Natural killer cell treated with Interleukin-12 subunit alpha and Interleukin-12 subunit beta and Interleukin-15 and Interleukin-18, amount 100 ng/mL, for 72 hours (primary cell): ENCODE results near the gene ORMDL3. TPM values are rescaled to one million over a fixed set of nuclear protein-coding genes. Genes with fewer than 3 reads are reported as not detected.
A peak's percentile ranks its signal among the peaks of the same experiment; 100 is the strongest.
"Not testable (repeated sequence)": the region's sequence is repeated elsewhere in the genome, so short reads cannot be mapped to it uniquely, and the experiment has no call there.

ENCODE experiments used
- ATAC-seq, 2 donors: fragments of 150-1000 bp; cut with Tn5 transposase in 1 of 2; sonication (Bioruptor Pico), chemical (Tn5 transposase) in 1 of 2; 2 replicates each; pipeline ENCODE4 v1.10.0; 2021
- DNase-seq: peaks from one replicate; pipeline ENCODE4 v3.0.0; 2022; ENCODE audit warnings: low spot score
- H3K27ac Mint-ChIP-seq, 2 donors: 1 replicate in 1 of 2; 2 replicates in 1 of 2; pipeline ENCODE4 v1.8.0; 2022; ENCODE audit warnings: mixed read lengths in 2 of 2, mild to moderate bottlenecking in 1 of 2, moderate library complexity in 1 of 2
- H3K27me3 Mint-ChIP-seq, 2 donors: 1 replicate in 1 of 2; 2 replicates in 1 of 2; pipeline ENCODE4 v1.8.0; 2022; ENCODE audit warnings: mixed read lengths in 2 of 2
- H3K36me3 Mint-ChIP-seq: one replicate; pipeline ENCODE4 v1.8.0; 2022; ENCODE audit warnings: mixed read lengths
- H3K4me1 Mint-ChIP-seq, 2 donors: 1 replicate in 1 of 2; 2 replicates in 1 of 2; pipeline ENCODE4 v1.8.0; 2022; ENCODE audit warnings: low read depth in 2 of 2, mixed read lengths in 2 of 2, mild to moderate bottlenecking in 1 of 2
- H3K4me3 Mint-ChIP-seq: one replicate; pipeline ENCODE4 v1.8.0; 2022; ENCODE audit warnings: mixed read lengths
- H3K9me3 Mint-ChIP-seq: 2 replicates; pipeline ENCODE4 v1.8.0; 2022; ENCODE audit warnings: mixed read lengths
- total RNA-seq, 2 donors: library from RNA; stranded (reverse); gene quantifications; one replicate each; pipeline ENCODE4 v1.2.3, GENCODE V29; 2022

The ORMDL3 gene
- total RNA-seq, 2 donors from 2014 or later = 94.2 to 124 TPM

GRCh38 chr17:39960524-39961041 is 33.2 kb upstream of the ORMDL3 start:
- Mint-ChIP-seq H3K4me3 (no peak overlapping the region), H3K9me3 (no peaks in the 10 kb centered on the region), H3K4me1 (peaks cover 12 to 13% of the 10 kb centered on the region in 2 donors), H3K27ac (no peak overlapping the region), H3K36me3 (no peaks in the 10 kb centered on the region), H3K27me3 (peaks cover 0 to 4% of the 10 kb centered on the region in 2 donors)
- ATAC-seq = no peak
- no peak for DNase-seq

GRCh38 chr17:39955726-39956225 is 28.4 kb upstream of the ORMDL3 start:
- Mint-ChIP-seq H3K4me3 (no peak overlapping the region), H3K27ac (no peak overlapping the region), H3K9me3 (no peaks in the 10 kb centered on the region), H3K36me3 (no peaks in the 10 kb centered on the region), H3K27me3 (no peaks in the 10 kb centered on the region), H3K4me1 (peaks cover 14 to 19% of the 10 kb centered on the region in 2 donors)
- ATAC-seq (no peak), DNase-seq (no peak)

- H3K36me3 Mint-ChIP-seq = no peaks in the 10 kb centered on the region
- H3K27me3 Mint-ChIP-seq = no peaks in the 10 kb centered on the region
- H3K4me1 Mint-ChIP-seq = peaks cover 14 to 19% of the 10 kb centered on the region in 2 donors
- H3K4me3 Mint-ChIP-seq = no peak overlapping the region
- ATAC-seq = no peak
- no peak for DNase-seq
- no peak overlapping the region for H3K27ac Mint-ChIP-seq
- no peaks in the 10 kb centered on the region for H3K9me3 Mint-ChIP-seq
These were observed 27.5 kb upstream of the ORMDL3 start for GRCh38 chr17:39954876-39955275.

- no peaks in the 10 kb centered on the region for H3K27me3 Mint-ChIP-seq
- no peaks in the 10 kb centered on the region for H3K9me3 Mint-ChIP-seq
- ATAC-seq (no peak), DNase-seq (no peak)
- H3K36me3 Mint-ChIP-seq = no peaks in the 10 kb centered on the region
- peak overlapping the region; percentile 79 for H3K4me3 Mint-ChIP-seq
- H3K4me1 Mint-ChIP-seq = peaks cover 7 to 13% of the 10 kb centered on the region in 2 donors
- peak overlapping the region; percentile 57 to 59 for H3K27ac Mint-ChIP-seq
These were observed 26.1 kb upstream of the ORMDL3 start for GRCh38 chr17:39953471-39953888.

GRCh38 chr17:39952680-39953470 is 25.5 kb upstream of the ORMDL3 start:
- ATAC-seq (peak; percentile 91 to 93), DNase-seq (peak; percentile 96)
- peak overlapping the region; percentile 57 to 59 for H3K27ac Mint-ChIP-seq
- no peaks in the 10 kb centered on the region for H3K36me3 Mint-ChIP-seq
- no peaks in the 10 kb centered on the region for H3K27me3 Mint-ChIP-seq
- H3K9me3 Mint-ChIP-seq = no peaks in the 10 kb centered on the region
- peak overlapping the region; percentile 79 for H3K4me3 Mint-ChIP-seq
- H3K4me1 Mint-ChIP-seq = peaks cover 7 to 13% of the 10 kb centered on the region in 2 donors

GRCh38 chr17:39951924-39952679 is 24.7 kb upstream of the ORMDL3 start:
- H3K27ac Mint-ChIP-seq = no peak overlapping the region

GRCh38 chr17:39950871-39951348 is 23.5 kb upstream of the ORMDL3 start:
- H3K4me3 Mint-ChIP-seq = no peak overlapping the region

More at GRCh38 chr17:39951924-39952679, 24.7 kb upstream of the ORMDL3 start:
- Mint-ChIP-seq H3K36me3 (no peaks in the 10 kb centered on the region), H3K27me3 (no peaks in the 10 kb centered on the region), H3K9me3 (no peaks in the 10 kb centered on the region), H3K4me1 (peaks cover 7 to 13% of the 10 kb centered on the region in 2 donors), H3K4me3 (peak overlapping the region; percentile 32)
- ATAC-seq (no peak), DNase-seq (no peak)

GRCh38 chr17:39949028-39949427 is 21.6 kb upstream of the ORMDL3 start:
- no peak overlapping the region for H3K4me3 Mint-ChIP-seq
- H3K9me3 Mint-ChIP-seq = no peaks in the 10 kb centered on the region
- peaks cover 7 to 13% of the 10 kb centered on the region in 2 donors for H3K4me1 Mint-ChIP-seq
- no peaks in the 10 kb centered on the region for H3K27me3 Mint-ChIP-seq
- H3K36me3 Mint-ChIP-seq = no peaks in the 10 kb centered on the region
- DNase-seq (no peak), ATAC-seq (no peak)
- no peak overlapping the region for H3K27ac Mint-ChIP-seq

More at GRCh38 chr17:39950871-39951348, 23.5 kb upstream of the ORMDL3 start:
- H3K27ac Mint-ChIP-seq = no peak overlapping the region
- H3K27me3 Mint-ChIP-seq = no peaks in the 10 kb centered on the region
- H3K4me1 Mint-ChIP-seq = peaks cover 7 to 13% of the 10 kb centered on the region in 2 donors
- H3K9me3 Mint-ChIP-seq = no peaks in the 10 kb centered on the region
- DNase-seq = no peak
- no peaks in the 10 kb centered on the region for H3K36me3 Mint-ChIP-seq
- ATAC-seq = no peak

GRCh38 chr17:39948489-39948828 is 21.1 kb upstream of the ORMDL3 start:
- H3K27me3 Mint-ChIP-seq, H3K4me3 Mint-ChIP-seq, ATAC-seq, H3K9me3 Mint-ChIP-seq, DNase-seq, H3K36me3 Mint-ChIP-seq: not testable (repeated sequence)
- Mint-ChIP-seq H3K4me1 (peaks cover 4 to 11% of the 10 kb centered on the region in 2 donors), H3K27ac (peak overlapping the region in 1 of 2 donors; percentile 19)

GRCh38 chr17:39946551-39947330 is 19.3 kb upstream of the ORMDL3 start:
- Mint-ChIP-seq H3K27ac (no peak overlapping the region), H3K4me3 (no peak overlapping the region), H3K27me3 (peaks cover 0 to 2% of the 10 kb centered on the region in 2 donors), H3K4me1 (peaks cover 0 to 3% of the 10 kb centered on the region in 2 donors), H3K9me3 (no peaks in the 10 kb centered on the region), H3K36me3 (no peaks in the 10 kb centered on the region)
- DNase-seq (no peak), ATAC-seq (no peak)

- H3K27ac Mint-ChIP-seq = no peak overlapping the region
- H3K4me3 Mint-ChIP-seq = no peak overlapping the region
- no peak for ATAC-seq
These were observed 17.0 kb upstream of the ORMDL3 start for GRCh38 chr17:39944393-39944711.

GRCh38 chr17:39943702-39944392 is 16.4 kb upstream of the ORMDL3 start:
- H3K27me3 Mint-ChIP-seq = peaks cover 0 to 2% of the 10 kb centered on the region in 2 donors
- DNase-seq (no peak), ATAC-seq (no peak)
- H3K4me3 Mint-ChIP-seq = no peak overlapping the region
- no peaks in the 10 kb centered on the region for H3K9me3 Mint-ChIP-seq
- peaks cover 7 to 8% of the 10 kb centered on the region in 2 donors for H3K4me1 Mint-ChIP-seq
- no peak overlapping the region for H3K27ac Mint-ChIP-seq
- H3K36me3 Mint-ChIP-seq = no peaks in the 10 kb centered on the region

More at GRCh38 chr17:39944393-39944711, 17.0 kb upstream of the ORMDL3 start:
- DNase-seq = no peak
- Mint-ChIP-seq H3K36me3 (no peaks in the 10 kb centered on the region), H3K9me3 (no peaks in the 10 kb centered on the region), H3K27me3 (peaks cover 0 to 2% of the 10 kb centered on the region in 2 donors), H3K4me1 (peaks cover 6 to 7% of the 10 kb centered on the region in 2 donors)
